Gastrocnemius medialis (tissue), 4 donors: ENCODE results near the gene PITHD1. TPM values are rescaled to one million over a fixed set of nuclear protein-coding genes. Genes with fewer than 3 reads are reported as not detected.
A peak's percentile ranks its signal among the peaks of the same experiment; 100 is the strongest.
"Not testable (repeated sequence)": the region's sequence is repeated elsewhere in the genome, so short reads cannot be mapped to it uniquely, and the experiment has no call there.

ENCODE experiments used
- ATAC-seq, 2 donors: fragments of 150-250 bp; one replicate each; pipeline ENCODE4 v1.9.1; 2016
- DNase-seq, 2 donors: peaks; one replicate each; pipeline ENCODE4 v3.0.0-alpha.2; 2019
- H3K27ac ChIP-seq, 4 donors: fragments of 200-600 bp; sonication (generic); 1 replicate in 1 of 4; 2 replicates in 3 of 4; pipeline ENCODE4 v1.5.1; 2016 to 2018; ENCODE audit warnings: mild to moderate bottlenecking in 2 of 4, moderate library complexity in 1 of 4
- H3K27me3 ChIP-seq, 3 donors: fragments of 200-600 bp; sonication (generic) in 2 of 3; 1 replicate in 1 of 3; 2 replicates in 2 of 3; pipeline versions ENCODE4 v1.5.1 to v1.6.0; 2016 to 2019; ENCODE audit warnings: mild to moderate bottlenecking in 1 of 3, moderate library complexity in 1 of 3
- H3K36me3 ChIP-seq, 2 donors: fragments of 200-600 bp; sonication (generic) in 1 of 2; one replicate each; pipeline ENCODE4 v1.5.1; 2017 to 2018
- H3K4me1 ChIP-seq, 2 donors: fragments of 200-600 bp; sonication (generic) in 1 of 2; one replicate each; pipeline ENCODE4 v1.5.1; 2016 to 2017; ENCODE audit warnings: mild to moderate bottlenecking in 2 of 2
- H3K4me3 ChIP-seq, 4 donors: fragments of 200-600 bp; sonication (generic) in 3 of 4; 1 replicate in 1 of 4; 2 replicates in 3 of 4; pipeline ENCODE4 v1.5.1; 2016 to 2019; ENCODE audit warnings: mild to moderate bottlenecking in 2 of 4
- H3K9me3 ChIP-seq, 3 donors: fragments of 200-600 bp; sonication (generic) in 2 of 3; 1 replicate in 1 of 3; 2 replicates in 2 of 3; pipeline ENCODE4 v1.5.1; 2016 to 2019
- CTCF ChIP-seq, 5 experiments: fragments of 450-650 bp in 3 of 5; fragments of 200-600 bp in 2 of 5; sonication (generic) in 2 of 5; IDR thresholded peaks in 4 of 5; conservative IDR thresholded peaks in 1 of 5; 1 replicate in 4 of 5; 2 replicates in 1 of 5; pipeline ENCODE4 v1.5.1; 2016 to 2019; ENCODE audit warnings: antibody characterized with exemption in 5 of 5, mild to moderate bottlenecking in 3 of 5, moderate library complexity in 3 of 5
- POLR2A ChIP-seq, 2 donors: fragments of 450-650 bp; IDR thresholded peaks; one replicate each; pipeline ENCODE4 v1.6.1; 2017; ENCODE audit warnings: antibody characterized with exemption in 2 of 2, mild to moderate bottlenecking in 2 of 2, moderate library complexity in 2 of 2
- in situ Hi-C, 4 donors: fragments of 200-750 bp; cut with MboI; loops; one replicate each; pipeline versions ENCODE4 v1.15.0 to v1.8.0; 2017; ENCODE audit warnings: low sequenced_read_pairs in 4 of 4
- intact Hi-C: fragments of 100-400 bp; cut with DNase I; formaldehyde crosslinking; loops from one replicate; pipeline ENCODE4 v1.15.1; 2023; ENCODE audit warnings: low total_unique reads
- total RNA-seq, 4 donors: library from RNA; depleted of rRNA; stranded (reverse); fragments of >200 nt; gene quantifications; one replicate each; pipeline versions ENCODE4 v1.1.0 to v1.2.3, GENCODE V29; 2016

Gene PITHD1
- total RNA-seq, 4 donors from 2014 or later = 79.9 to 104 (median 90.3) TPM

GRCh38 chr1:23799570-23800399 is 21.6 kb downstream of the PITHD1 start:
- H3K4me1 ChIP-seq = peaks cover 16 to 25% of the 10 kb centered on the region in 2 donors
- intact Hi-C loops (loop anchor here (1.0 kb wide), 2 partner anchors 8 to 21 kb away; partner anchors contain the start of genes LYPLA2 and PITHD1), in situ Hi-C loops (no loop called here)
- no peaks in the 10 kb centered on the region for H3K9me3 ChIP-seq
- peaks cover 0 to 12% of the 10 kb centered on the region in 2 donors for H3K36me3 ChIP-seq
- H3K27ac ChIP-seq = peak overlapping the region; percentile 87 to 98 (median 94)
- DNase-seq = no peak
- TF ChIP-seq POLR2A (IDR thresholded peaks at IDR 0.05) (peak; percentile 34 to 46), CTCF (IDR thresholded peaks at IDR 0.05 in 4 of 5, conservative IDR thresholded peaks at IDR 0.05 in 1 of 5) (no peak)
- peak in 1 of 2 donors; percentile 25 for ATAC-seq
- no peaks in the 10 kb centered on the region for H3K27me3 ChIP-seq
- H3K4me3 ChIP-seq = peak overlapping the region; percentile 72 to 100 (median 88)

- peak; percentile 79 to 86 for TF ChIP-seq POLR2A (IDR thresholded peaks at IDR 0.05)
- TF ChIP-seq CTCF (IDR thresholded peaks at IDR 0.05 in 4 of 5, conservative IDR thresholded peaks at IDR 0.05 in 1 of 5) = no peak
- Histone ChIP-seq H3K4me3 (peak within 1 kb of the TSS; percentile 72 to 100 (median 88)), H3K4me1 (peaks cover 16 to 25% of the 10 kb centered on the region in 2 donors), H3K36me3 (peaks cover 0 to 9% of the 10 kb centered on the region in 2 donors), H3K27me3 (no peaks in the 10 kb centered on the region), H3K27ac (peak within 1 kb of the TSS; percentile 87 to 98 (median 94)), H3K9me3 (no peaks in the 10 kb centered on the region)
- ATAC-seq (peak; percentile 92 to 95), DNase-seq (peak; percentile 95 to 97)
- intact Hi-C loops (loop anchor here (1.0 kb wide), 2 partner anchors 9 to 22 kb away; partner anchors contain the start of genes LYPLA2 and PITHD1), in situ Hi-C loops (no loop called here)
Measured at GRCh38 chr1:23800400-23801337, 22.5 kb downstream of the PITHD1 start, which contains the start of gene GALE. GALE (minus strand) TSS chr1:23800754; CDS start chr1:23799007, 1,747 bp downstream.

GRCh38 chr1:23801338-23801748 is 23.1 kb downstream of the PITHD1 start:
- TF ChIP-seq CTCF (IDR thresholded peaks at IDR 0.05 in 4 of 5, conservative IDR thresholded peaks at IDR 0.05 in 1 of 5) (no peak), POLR2A (IDR thresholded peaks at IDR 0.05) (no peak)
- in situ Hi-C loops = no loop called here
- peak; percentile 10 to 23 for ATAC-seq
- no peaks in the 10 kb centered on the region for H3K9me3 ChIP-seq
- no peaks in the 10 kb centered on the region for H3K27me3 ChIP-seq
- H3K4me1 ChIP-seq = peaks cover 16 to 25% of the 10 kb centered on the region in 2 donors
- peak overlapping the region; percentile 87 to 98 (median 94) for H3K27ac ChIP-seq
- peaks cover 0 to 4% of the 10 kb centered on the region in 2 donors for H3K36me3 ChIP-seq
- peak overlapping the region; percentile 72 to 100 (median 88) for H3K4me3 ChIP-seq
- DNase-seq = peak in 1 of 2 donors; percentile 64
- intact Hi-C loops = no loop called here

GRCh38 chr1:23801876-23802275 is 23.7 kb downstream of the PITHD1 start:
- H3K4me3 ChIP-seq = peak overlapping the region in 1 of 4 donors; percentile 80
- intact Hi-C loops = no loop called here
- TF ChIP-seq CTCF (IDR thresholded peaks at IDR 0.05 in 4 of 5, conservative IDR thresholded peaks at IDR 0.05 in 1 of 5) (no peak), POLR2A (IDR thresholded peaks at IDR 0.05) (no peak)
- peak overlapping the region in 3 of 4 donors; percentile 92 to 98 (median 97) for H3K27ac ChIP-seq
- DNase-seq = no peak
- no peaks in the 10 kb centered on the region for H3K9me3 ChIP-seq
- H3K27me3 ChIP-seq = no peaks in the 10 kb centered on the region
- in situ Hi-C loops = no loop called here
- no peak for ATAC-seq
- H3K36me3 ChIP-seq = peaks cover 0 to 6% of the 10 kb centered on the region in 2 donors
- peaks cover 16 to 25% of the 10 kb centered on the region in 2 donors for H3K4me1 ChIP-seq

GRCh38 chr1:23802809-23803342 is 24.7 kb downstream of the PITHD1 start:
- H3K9me3 ChIP-seq, ATAC-seq, DNase-seq, H3K4me3 ChIP-seq, H3K27me3 ChIP-seq, in situ Hi-C loops, intact Hi-C loops, H3K27ac ChIP-seq: not testable (repeated sequence)
- H3K36me3 ChIP-seq = peaks cover 0 to 13% of the 10 kb centered on the region in 2 donors
- peaks cover 16 to 25% of the 10 kb centered on the region in 2 donors for H3K4me1 ChIP-seq
